Pancreas (tissue), 10 donors: Measurements from ENCODE around the gene RAB3C. TPM values are rescaled to one million over a fixed set of nuclear protein-coding genes. Genes with fewer than 3 reads are reported as not detected.
"Not testable (repeated sequence)": the region's sequence is repeated elsewhere in the genome, so short reads cannot be mapped to it uniquely, and the experiment has no call there.

Source experiments
- ATAC-seq, 4 donors: fragments of 200-7000 bp; cut with Tn5 transposase; one replicate each; pipeline versions ENCODE4 v1.8.0 to v1.9.1; 2020; ENCODE audit warnings: mild to moderate bottlenecking in 4 of 4, moderate library complexity in 4 of 4
- DNase-seq, 6 donors: peaks; one replicate each; pipeline ENCODE4 v3.0.0-alpha.2; 2020
- FAIRE-seq: peaks from 2 replicates; lab custom pipeline; 2012; peaks lifted over from hg19 to GRCh38; lab: Jason Lieb, UNC
- H3K27ac ChIP-seq, 4 donors: fragments of 200-600 bp; sonication (generic); 1 replicate in 3 of 4; 2 replicates in 1 of 4; pipeline versions ENCODE4 v1.5.0 to v1.8.0; 2020
- H3K27me3 ChIP-seq, 4 donors: fragments of 200-600 bp; one replicate each; pipeline ENCODE4 v1.8.0; 2021
- H3K36me3 ChIP-seq, 3 donors: fragments of 200-600 bp; sonication (generic) in 1 of 3; one replicate each; pipeline versions ENCODE4 v1.5.0 to v1.8.0; 2020 to 2021
- H3K4me1 ChIP-seq, 3 donors: fragments of 200-600 bp; one replicate each; pipeline ENCODE4 v1.8.0; 2021
- H3K4me3 ChIP-seq, 4 donors: fragments of 200-600 bp; sonication (generic) in 2 of 4; one replicate each; pipeline versions ENCODE4 v1.5.0 to v1.8.0; 2020 to 2021
- H3K9me3 ChIP-seq, 4 donors: fragments of 200-600 bp; one replicate each; pipeline ENCODE4 v1.8.0; 2021
- CTCF ChIP-seq, 4 donors: fragments of 200-600 bp; sonication (generic) in 3 of 4; IDR thresholded peaks; one replicate each; pipeline versions ENCODE4 v1.5.0 to v1.8.0; 2021; ENCODE audit warnings: antibody characterized with exemption in 4 of 4
- WGBS, 2 donors: extraction: QIAGEN DNeasy Blood & Tissue Kit; methylation state at CpG; one replicate each; pipeline ENCODE4 v1.1.7; 2013; 5-methylcytosine and 5-hydroxymethylcytosine counted together
- intact Hi-C, 3 donors: fragments of 100-400 bp; cut with DNase I; formaldehyde crosslinking; loops; one replicate each; pipeline versions ENCODE4 v1.11.1 to v1.14.2; 2022
- polyA plus RNA-seq, 2 donors: library from polyadenylated mRNA; stranded (reverse); fragments of 200-250 nt; gene quantifications; one replicate each; pipeline ENCODE4 v1.2.3, GENCODE V29; 2013
- total RNA-seq, 6 donors: library from RNA; stranded (reverse); fragmentation: NEBNext Ultra II Directional in 4 of 6; extraction: Animal tissue kit (Norgen Biotek cat#: 25700) in 4 of 6; gene quantifications; one replicate each; pipeline versions ENCODE4 v1.2.1 to v1.2.4, GENCODE V29; 2021 to 2023
- donor health status: healthy with polysubstance abuse.
- donor health status: DM: no; HTN: no; CAD: no; lungs with moderate emphysema.
- donor health status: DM: no; HTN: no; CAD: no.
- donor health status: control.
- donor health status: control.
- donor health status: Bipolar disorder and iron deficiency.
- donor health status: DM: yes; HTN: yes; CAD: no.
- donor health status: DM: no; HTN: no; CAD: no.
- donor health status: DM: no; HTN: no; CAD: no.
- donor health status: DM: yes; HTN: yes; CAD: no.

RAB3C gene
- total and polyA plus RNA-seq, 8 donors = 1.7 to 9.0 (median 4.8) TPM

GRCh38 chr5:58706736-58707135 lies 123.9 kb downstream of the RAB3C start:
- FAIRE-seq = no peak
- no peak overlapping the region for H3K27ac ChIP-seq
- no peak for ATAC-seq
- intact Hi-C loops = no loop called here
- no peaks in the 10 kb centered on the region for H3K27me3 ChIP-seq
- H3K9me3 ChIP-seq = no peaks in the 10 kb centered on the region
- no peak for DNase-seq
- TF ChIP-seq CTCF (IDR thresholded peaks at IDR 0.05) = no peak
- 40 to 47% methylated on average over 3 of the region's 3 CpGs for WGBS, 2 donors
- no peaks in the 10 kb centered on the region for H3K36me3 ChIP-seq
- H3K4me3 ChIP-seq = no peak overlapping the region
- peaks cover 0 to 5% (median 3%) of the 10 kb centered on the region in 3 donors for H3K4me1 ChIP-seq

- TF ChIP-seq CTCF (IDR thresholded peaks at IDR 0.05) = no peak
- 81 to 85% methylated on average over 1 of the region's 1 CpG for WGBS, 2 donors
- Histone ChIP-seq H3K27ac (no peak overlapping the region), H3K27me3 (no peaks in the 10 kb centered on the region), H3K9me3 (no peaks in the 10 kb centered on the region), H3K4me1 (peaks cover 0 to 5% (median 3%) of the 10 kb centered on the region in 3 donors), H3K36me3 (no peaks in the 10 kb centered on the region), H3K4me3 (no peak overlapping the region)
- FAIRE-seq = no peak
- ATAC-seq = no peak
- intact Hi-C loops = no loop called here
- no peak for DNase-seq
Observed at GRCh38 chr5:58708456-58708855, 125.6 kb downstream of the RAB3C start.

- not testable (repeated sequence) for H3K27ac ChIP-seq
Observed at GRCh38 chr5:58710425-58710824, 127.5 kb downstream of the RAB3C start.

GRCh38 chr5:58710871-58711270 lies 128.0 kb downstream of the RAB3C start:
- H3K4me1 ChIP-seq = no peaks in the 10 kb centered on the region
- H3K27me3 ChIP-seq = no peaks in the 10 kb centered on the region
- DNase-seq (no peak), FAIRE-seq (no peak), ATAC-seq (no peak)
- H3K27ac ChIP-seq = no peak overlapping the region
- peaks cover 0 to 5% (median 0%) of the 10 kb centered on the region in 4 donors for H3K9me3 ChIP-seq
- H3K4me3 ChIP-seq = no peak overlapping the region
- H3K36me3 ChIP-seq = no peaks in the 10 kb centered on the region
- 96 to 98% methylated on average over 3 of the region's 3 CpGs for whole genome bisulfite sequencing, 2 donors
- intact Hi-C loops = no loop called here
- no peak for TF ChIP-seq CTCF (IDR thresholded peaks at IDR 0.05)

More at GRCh38 chr5:58710425-58710824, 127.5 kb downstream of the RAB3C start:
- FAIRE-seq, H3K4me1 ChIP-seq, H3K36me3 ChIP-seq, H3K9me3 ChIP-seq, H3K4me3 ChIP-seq, ATAC-seq, H3K27me3 ChIP-seq, intact Hi-C loops, DNase-seq: not testable (repeated sequence)
- 93 to 95% methylated on average over 8 of the region's 8 CpGs for WGBS, 2 donors

- Histone ChIP-seq H3K4me3 (no peak overlapping the region), H3K27ac (no peak overlapping the region), H3K36me3 (no peaks in the 10 kb centered on the region), H3K27me3 (no peaks in the 10 kb centered on the region), H3K4me1 (no peaks in the 10 kb centered on the region), H3K9me3 (peaks cover 0 to 5% (median 0%) of the 10 kb centered on the region in 4 donors)
- DNase-seq (no peak), ATAC-seq (no peak), FAIRE-seq (no peak)
- intact Hi-C loops = no loop called here
- no peak for TF ChIP-seq CTCF (IDR thresholded peaks at IDR 0.05)
- WGBS, 2 donors = 80 to 85% methylated on average over 5 of the region's 5 CpGs
Observed at GRCh38 chr5:58711965-58712364, 129.1 kb downstream of the RAB3C start.
